ENCODE results near the gene C3orf52.

C3orf52 gene

GRCh38 chr3:112132554-112132953, 46.4 kb downstream of the C3orf52 start:
- DNase-seq = no peak
- no CpG with 5 or more reads among the region's 1 CpG for WGBS (ENCODE audit: extremely low coverage, insufficient coverage, low lambda C conversion rate)
- no peak overlapping the region for H3K4me3 ChIP-seq (ENCODE audit: low read length)

DNA sequence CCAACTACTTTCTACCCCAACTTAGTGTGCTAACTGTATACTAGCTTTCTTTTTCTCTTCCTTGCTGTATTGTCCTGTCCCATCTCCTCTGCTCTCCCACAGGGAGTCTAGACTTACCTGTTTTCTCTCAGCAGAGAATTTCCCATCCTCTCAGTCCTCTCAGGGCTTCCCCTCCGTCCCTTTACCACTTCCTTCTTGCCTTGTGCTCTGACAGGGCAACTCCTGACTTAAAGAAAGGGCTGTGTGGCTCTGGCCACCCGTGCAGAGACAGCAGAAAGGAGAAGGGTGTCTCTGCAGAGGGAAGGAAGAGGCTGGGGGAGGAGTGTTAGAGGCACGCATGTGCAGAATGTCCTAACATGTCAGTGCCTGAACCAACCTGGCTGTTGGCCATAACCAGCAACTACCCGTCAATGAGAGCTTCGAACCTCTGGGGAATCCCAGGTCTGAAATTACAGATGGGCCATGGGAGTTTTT, 46.8 kb downstream of the C3orf52 start, which contains the start of gene GCSAM:
TSS of gene GCSAM (minus strand) at position 274 of the 474 bp plus-strand sequence. CDS start at position 146, 128 bp downstream.
- no peak within 1 kb of the TSS for H4K5ac ChIP-seq (ENCODE audit: low read length)
- no peaks in the 10 kb centered on the region for H3K36me3 ChIP-seq (ENCODE audit: control insufficient read depth, insufficient read depth, low read length)
- no peaks in the 10 kb centered on the region for H3K79me1 ChIP-seq (ENCODE audit: low read length)
- H2AK5ac ChIP-seq (ENCODE audit: low read length) = no peak within 1 kb of the TSS
- no peak within 1 kb of the TSS for H3K56ac ChIP-seq (ENCODE audit: low read length)
- no peak within 1 kb of the TSS for H3K4me2 ChIP-seq (ENCODE audit: low read length)
- no peak within 1 kb of the TSS for H3K9ac ChIP-seq (ENCODE audit: low read length)
- WGBS (ENCODE audit: extremely low coverage, insufficient coverage, low lambda C conversion rate) = no CpG with 5 or more reads among the region's 5 CpGs
- H3K27ac ChIP-seq (ENCODE audit: low read depth, low read length) = no peak within 1 kb of the TSS
- H2BK5ac ChIP-seq (ENCODE audit: low read length) = no peak within 1 kb of the TSS
- H3K18ac ChIP-seq (ENCODE audit: low read length) = no peak within 1 kb of the TSS
- H3K79me2 ChIP-seq (ENCODE audit: control insufficient read depth, insufficient read depth, low read length) = no peaks in the 10 kb centered on the region
- H3K27me3 ChIP-seq (ENCODE audit: insufficient read depth, low read length, poor library complexity) = no peaks in the 10 kb centered on the region
- H2BK120ac ChIP-seq (ENCODE audit: low read depth, low read length) = no peak within 1 kb of the TSS
- no peak within 1 kb of the TSS for H3K23ac ChIP-seq (ENCODE audit: low read length)
- H2BK15ac ChIP-seq (replicated peaks; ENCODE audit: low read depth) = no peak within 1 kb of the TSS
- DNase-seq = no peak
- no peak within 1 kb of the TSS for H4K8ac ChIP-seq (ENCODE audit: low read depth, low read length)
- peaks cover 4% of the 10 kb centered on the region for H3K4me1 ChIP-seq (ENCODE audit: control insufficient read depth, low read depth, low read length)
- no peak within 1 kb of the TSS for H3K4me3 ChIP-seq (ENCODE audit: low read length)
- H3K4ac ChIP-seq (ENCODE audit: low read depth, low read length) = no peak within 1 kb of the TSS

More at GRCh38 chr3:112132554-112132953, 46.4 kb downstream of the C3orf52 start:
- Histone ChIP-seq H3K23ac (ENCODE audit: low read length) (no peak overlapping the region), H2BK15ac (replicated peaks; ENCODE audit: low read depth) (no peak overlapping the region), H3K4ac (ENCODE audit: low read depth, low read length) (no peak overlapping the region), H3K79me2 (ENCODE audit: control insufficient read depth, insufficient read depth, low read length) (no peaks in the 10 kb centered on the region), H3K9ac (ENCODE audit: low read length) (no peak overlapping the region), H2BK5ac (ENCODE audit: low read length) (no peak overlapping the region), H2BK120ac (ENCODE audit: low read depth, low read length) (no peak overlapping the region), H3K27me3 (ENCODE audit: insufficient read depth, low read length, poor library complexity) (no peaks in the 10 kb centered on the region), H3K27ac (ENCODE audit: low read depth, low read length) (no peak overlapping the region), H3K79me1 (ENCODE audit: low read length) (no peaks in the 10 kb centered on the region), H4K8ac (ENCODE audit: low read depth, low read length) (no peak overlapping the region), H3K36me3 (ENCODE audit: control insufficient read depth, insufficient read depth, low read length) (no peaks in the 10 kb centered on the region), H3K56ac (ENCODE audit: low read length) (no peak overlapping the region), H3K18ac (ENCODE audit: low read length) (no peak overlapping the region), H4K5ac (ENCODE audit: low read length) (no peak overlapping the region), H3K4me2 (ENCODE audit: low read length) (no peak overlapping the region), H2AK5ac (ENCODE audit: low read length) (no peak overlapping the region), H3K4me1 (ENCODE audit: control insufficient read depth, low read depth, low read length) (peaks cover 4% of the 10 kb centered on the region)

DNA sequence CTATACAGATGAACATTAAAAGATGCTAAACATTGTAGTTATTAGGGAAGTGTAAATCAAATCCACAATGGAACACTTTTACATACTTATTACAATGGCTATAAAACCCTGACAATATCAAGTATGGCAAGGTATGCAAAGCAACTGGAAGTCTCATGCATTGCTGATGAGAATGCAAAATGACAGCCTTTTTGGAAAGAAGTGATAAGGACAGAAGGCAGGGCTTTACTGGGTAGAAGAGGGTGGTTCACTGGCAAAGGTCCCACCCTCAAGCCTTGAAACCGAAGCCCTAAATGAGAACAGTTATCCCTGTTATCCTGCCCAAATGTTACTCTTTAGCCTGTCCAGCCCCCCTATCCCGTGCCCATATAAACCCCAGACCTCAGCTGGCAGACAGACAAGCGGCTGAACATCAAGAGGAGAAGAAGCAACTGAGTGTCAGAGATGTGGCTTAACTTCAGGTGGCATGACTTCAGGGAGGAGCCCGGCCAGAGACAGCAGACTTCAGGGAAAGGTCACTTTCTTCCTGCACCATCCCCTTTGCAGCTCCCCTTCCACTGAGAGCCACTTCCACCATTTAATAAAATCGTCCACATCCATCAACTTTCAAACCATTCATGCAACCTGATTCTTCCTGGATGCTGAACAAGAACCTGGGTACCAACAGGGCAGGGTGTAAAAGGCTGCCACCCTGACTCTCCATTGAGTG, 47.6 kb downstream of the C3orf52 start:
- no peak overlapping the region for H3K18ac ChIP-seq (ENCODE audit: low read length)
- no peak overlapping the region for H3K56ac ChIP-seq (ENCODE audit: low read length)
- H3K4ac ChIP-seq (ENCODE audit: low read depth, low read length) = no peak overlapping the region
- H3K9ac ChIP-seq (ENCODE audit: low read length) = no peak overlapping the region
- peaks cover 3% of the 10 kb centered on the region for H3K4me1 ChIP-seq (ENCODE audit: control insufficient read depth, low read depth, low read length)
- no peak overlapping the region for H3K23ac ChIP-seq (ENCODE audit: low read length)
- H3K27me3 ChIP-seq (ENCODE audit: insufficient read depth, low read length, poor library complexity) = no peaks in the 10 kb centered on the region
- no peaks in the 10 kb centered on the region for H3K79me2 ChIP-seq (ENCODE audit: control insufficient read depth, insufficient read depth, low read length)
- no peak overlapping the region for H2BK15ac ChIP-seq (replicated peaks; ENCODE audit: low read depth)
- no peak overlapping the region for H2AK5ac ChIP-seq (ENCODE audit: low read length)
- H2BK5ac ChIP-seq (ENCODE audit: low read length) = no peak overlapping the region
- DNase-seq = no peak
- H4K8ac ChIP-seq (ENCODE audit: low read depth, low read length) = no peak overlapping the region
- no peaks in the 10 kb centered on the region for H3K79me1 ChIP-seq (ENCODE audit: low read length)
- no peak overlapping the region for H3K4me2 ChIP-seq (ENCODE audit: low read length)
- WGBS (ENCODE audit: extremely low coverage, insufficient coverage, low lambda C conversion rate) = no CpG with 5 or more reads among the region's 5 CpGs
- H3K27ac ChIP-seq (ENCODE audit: low read depth, low read length) = no peak overlapping the region
- H4K5ac ChIP-seq (ENCODE audit: low read length) = no peak overlapping the region
- no peaks in the 10 kb centered on the region for H3K36me3 ChIP-seq (ENCODE audit: control insufficient read depth, insufficient read depth, low read length)
- no peak overlapping the region for H2BK120ac ChIP-seq (ENCODE audit: low read depth, low read length)
- H3K4me3 ChIP-seq (ENCODE audit: low read length) = no peak overlapping the region

DNA sequence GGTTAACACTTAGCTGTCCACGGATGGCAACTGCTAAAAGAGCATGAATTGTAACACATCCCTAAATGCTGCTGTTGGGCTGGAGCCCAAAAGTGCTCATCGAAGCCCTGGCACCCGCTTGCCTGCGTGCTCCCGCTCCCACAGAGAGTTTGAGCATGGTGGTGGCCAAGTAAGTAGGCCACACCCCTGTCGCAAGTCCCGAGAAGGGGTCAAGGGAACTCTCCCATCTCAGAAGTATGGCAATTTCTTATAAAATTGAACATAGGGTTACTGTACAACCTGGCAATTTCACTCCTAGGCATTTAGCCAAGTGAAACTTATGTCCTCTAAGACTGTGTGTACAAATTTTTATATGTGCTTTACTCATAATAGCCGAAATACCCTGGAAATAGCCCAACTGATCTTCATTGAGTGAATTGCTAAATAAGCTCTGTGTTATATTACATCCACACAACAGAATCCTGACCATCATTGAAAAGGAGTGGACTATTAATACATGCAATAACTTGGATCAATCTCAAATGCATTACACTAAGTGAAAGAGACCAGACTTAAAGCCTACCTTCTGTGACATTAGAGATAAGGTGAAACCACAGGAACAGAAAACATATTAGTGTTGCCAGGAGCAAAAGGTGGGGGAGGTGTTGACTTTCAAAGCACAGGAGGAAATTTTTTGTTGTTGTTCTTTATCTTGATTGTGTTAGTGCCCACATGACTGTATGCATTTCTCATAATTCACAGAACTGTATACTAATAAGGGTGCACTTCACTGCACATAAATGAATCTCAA, 48.3 kb downstream of the C3orf52 start:
- H2BK120ac ChIP-seq (ENCODE audit: low read depth, low read length) = no peak overlapping the region
- no peaks in the 10 kb centered on the region for H3K79me2 ChIP-seq (ENCODE audit: control insufficient read depth, insufficient read depth, low read length)
- no CpG with 5 or more reads among the region's 8 CpGs for WGBS (ENCODE audit: extremely low coverage, insufficient coverage, low lambda C conversion rate)
- H3K4me3 ChIP-seq (ENCODE audit: low read length) = no peak overlapping the region
- DNase-seq = peak; percentile 40
- no peak overlapping the region for H3K4ac ChIP-seq (ENCODE audit: low read depth, low read length)
- no peak overlapping the region for H2BK15ac ChIP-seq (replicated peaks; ENCODE audit: low read depth)
- H3K36me3 ChIP-seq (ENCODE audit: control insufficient read depth, insufficient read depth, low read length) = no peaks in the 10 kb centered on the region
- no peak overlapping the region for H2BK5ac ChIP-seq (ENCODE audit: low read length)
- H4K8ac ChIP-seq (ENCODE audit: low read depth, low read length) = no peak overlapping the region
- no peak overlapping the region for H4K5ac ChIP-seq (ENCODE audit: low read length)
- H3K9ac ChIP-seq (ENCODE audit: low read length) = no peak overlapping the region
- no peaks in the 10 kb centered on the region for H3K79me1 ChIP-seq (ENCODE audit: low read length)
- H3K4me2 ChIP-seq (ENCODE audit: low read length) = no peak overlapping the region
- no peak overlapping the region for H2AK5ac ChIP-seq (ENCODE audit: low read length)
- H3K27me3 ChIP-seq (ENCODE audit: insufficient read depth, low read length, poor library complexity) = no peaks in the 10 kb centered on the region
- no peak overlapping the region for H3K27ac ChIP-seq (ENCODE audit: low read depth, low read length)
- no peak overlapping the region for H3K56ac ChIP-seq (ENCODE audit: low read length)
- peaks cover 2% of the 10 kb centered on the region for H3K4me1 ChIP-seq (ENCODE audit: control insufficient read depth, low read depth, low read length)
- no peak overlapping the region for H3K18ac ChIP-seq (ENCODE audit: low read length)
- H3K23ac ChIP-seq (ENCODE audit: low read length) = no peak overlapping the region

DNA sequence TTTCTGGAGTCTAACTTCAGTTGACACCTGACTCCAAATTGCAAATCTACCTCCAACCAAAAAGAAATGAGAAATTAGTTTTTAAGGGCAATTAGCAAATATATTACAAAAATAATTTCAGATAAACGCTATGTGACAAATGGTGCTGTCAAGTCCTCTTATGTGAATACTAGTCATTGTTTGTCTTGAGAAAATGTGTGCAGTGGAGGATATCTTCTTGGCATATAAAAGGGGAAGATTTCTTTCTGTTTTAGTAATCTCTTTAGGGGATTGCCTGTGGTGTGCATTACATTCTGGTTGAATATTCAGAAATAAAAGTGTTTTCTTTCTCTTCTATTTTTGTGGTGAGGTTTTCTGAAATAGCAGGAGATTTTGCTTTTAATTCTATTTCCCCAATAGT, 49.9 kb downstream of the C3orf52 start:
- H2BK5ac ChIP-seq (ENCODE audit: low read length) = no peak overlapping the region
- H3K4me3 ChIP-seq (ENCODE audit: low read length) = no peak overlapping the region
- no peak overlapping the region for H3K4me2 ChIP-seq (ENCODE audit: low read length)
- H2BK15ac ChIP-seq (replicated peaks; ENCODE audit: low read depth) = no peak overlapping the region
- no peaks in the 10 kb centered on the region for H3K36me3 ChIP-seq (ENCODE audit: control insufficient read depth, insufficient read depth, low read length)
- H3K18ac ChIP-seq (ENCODE audit: low read length) = no peak overlapping the region
- H3K27ac ChIP-seq (ENCODE audit: low read depth, low read length) = no peak overlapping the region
- no peak overlapping the region for H4K5ac ChIP-seq (ENCODE audit: low read length)
- no peak overlapping the region for H3K9ac ChIP-seq (ENCODE audit: low read length)
- no peaks in the 10 kb centered on the region for H3K27me3 ChIP-seq (ENCODE audit: insufficient read depth, low read length, poor library complexity)
- H2BK120ac ChIP-seq (ENCODE audit: low read depth, low read length) = no peak overlapping the region
- H3K23ac ChIP-seq (ENCODE audit: low read length) = no peak overlapping the region
- no peak overlapping the region for H3K4ac ChIP-seq (ENCODE audit: low read depth, low read length)
- DNase-seq = no peak
- no peak overlapping the region for H4K8ac ChIP-seq (ENCODE audit: low read depth, low read length)
- H2AK5ac ChIP-seq (ENCODE audit: low read length) = no peak overlapping the region
- no CpG with 5 or more reads among the region's 1 CpG for WGBS (ENCODE audit: extremely low coverage, insufficient coverage, low lambda C conversion rate)
- no peaks in the 10 kb centered on the region for H3K79me1 ChIP-seq (ENCODE audit: low read length)
- no peaks in the 10 kb centered on the region for H3K79me2 ChIP-seq (ENCODE audit: control insufficient read depth, insufficient read depth, low read length)
- H3K56ac ChIP-seq (ENCODE audit: low read length) = no peak overlapping the region
- H3K4me1 ChIP-seq (ENCODE audit: control insufficient read depth, low read depth, low read length) = peaks cover 2% of the 10 kb centered on the region

Data from mesendoderm (in vitro differentiated cells).